Astrocyte (in vitro differentiated cells and primary cell): Measurements from ENCODE around the gene ANKS1A.

Source experiments
- EZH2 ChIP-seq: IDR thresholded peaks from 2 replicates; pipeline ENCODE4 v1.6.1; 2012; ENCODE audit warnings: mild to moderate bottlenecking, low read length, inconsistent platforms; ENCODE audit not compliant: insufficient read depth
- TF ChIP-seq, protein P1 (sequence below): IDR thresholded peaks from 2 replicates; pipeline ENCODE4 v1.5.1; 2011; ENCODE audit warnings: low read depth, mild to moderate bottlenecking, inconsistent platforms, low read length, moderate library complexity; ENCODE audit not compliant: insufficient read depth

- TF ChIP-seq EZH2, result no peak
- TF ChIP-seq, protein P1, sequence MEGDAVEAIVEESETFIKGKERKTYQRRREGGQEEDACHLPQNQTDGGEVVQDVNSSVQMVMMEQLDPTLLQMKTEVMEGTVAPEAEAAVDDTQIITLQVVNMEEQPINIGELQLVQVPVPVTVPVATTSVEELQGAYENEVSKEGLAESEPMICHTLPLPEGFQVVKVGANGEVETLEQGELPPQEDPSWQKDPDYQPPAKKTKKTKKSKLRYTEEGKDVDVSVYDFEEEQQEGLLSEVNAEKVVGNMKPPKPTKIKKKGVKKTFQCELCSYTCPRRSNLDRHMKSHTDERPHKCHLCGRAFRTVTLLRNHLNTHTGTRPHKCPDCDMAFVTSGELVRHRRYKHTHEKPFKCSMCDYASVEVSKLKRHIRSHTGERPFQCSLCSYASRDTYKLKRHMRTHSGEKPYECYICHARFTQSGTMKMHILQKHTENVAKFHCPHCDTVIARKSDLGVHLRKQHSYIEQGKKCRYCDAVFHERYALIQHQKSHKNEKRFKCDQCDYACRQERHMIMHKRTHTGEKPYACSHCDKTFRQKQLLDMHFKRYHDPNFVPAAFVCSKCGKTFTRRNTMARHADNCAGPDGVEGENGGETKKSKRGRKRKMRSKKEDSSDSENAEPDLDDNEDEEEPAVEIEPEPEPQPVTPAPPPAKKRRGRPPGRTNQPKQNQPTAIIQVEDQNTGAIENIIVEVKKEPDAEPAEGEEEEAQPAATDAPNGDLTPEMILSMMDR, result no peak
Measured at GRCh38 chr6:35082733-35083403, 193.8 kb downstream of the ANKS1A start.
